Measurements from ENCODE around the gene CSF2. TPM values are rescaled to one million over a fixed set of nuclear protein-coding genes. Genes with fewer than 3 reads are reported as not detected.

Gene CSF2
- total RNA-seq, 2 experiments from 2014 or later, result not detected

GRCh38 chr5:132072528-132072927 is 1.1 kb upstream of the CSF2 start:
- no peak for TF ChIP-seq CTCF (IDR thresholded peaks at IDR 0.05)
- Histone ChIP-seq H3K36me3 (ENCODE audit: insufficient read depth, low read length) (no peaks in the 10 kb centered on the region), H3K4me1 (ENCODE audit: insufficient read depth, low read length) (peaks cover 59% of the 10 kb centered on the region), H3K4me3 (ENCODE audit: low read length) (no peak overlapping the region), H3K9me3 (ENCODE audit: control insufficient read depth in 1 of 2, insufficient read depth in 1 of 2, low read length in 2 of 2) (no peaks in the 10 kb centered on the region), H3K27me3 (ENCODE audit: control insufficient read depth in 1 of 2, insufficient read depth in 2 of 2, low read length in 2 of 2) (no peaks in the 10 kb centered on the region), H3K27ac (ENCODE audit: low read depth in 1 of 2, low read length in 2 of 2) (no peak overlapping the region)
- Mint-ChIP-seq H3K27ac (no peak overlapping the region), H3K4me1 (ENCODE audit: low read depth) (peaks cover 12% of the 10 kb centered on the region), H3K4me3 (no peak overlapping the region), H3K36me3 (ENCODE audit: low read depth) (no peaks in the 10 kb centered on the region), H3K27me3 (no peaks in the 10 kb centered on the region), H3K9me3 (no peaks in the 10 kb centered on the region)
- ATAC-seq (ENCODE audit: poor library complexity) (no peak), DNase-seq (no peak)
- intact Hi-C loops (cut with DNase I, micrococcal nuclease), result loop anchor here in 1 of 2 experiments (5.0 kb wide), 1 partner anchor 615 kb away; no protein-coding TSS in a partner anchor
- POLR2A ChIA-PET, result no interaction called here
- CTCF ChIA-PET, result no interaction called here

GRCh38 chr5:132074091-132074771 is 642 bp downstream of the CSF2 start:
- DNase-seq (no peak), ATAC-seq (ENCODE audit: poor library complexity) (no peak)
- H3K9me3 Mint-ChIP-seq, result no peaks in the 10 kb centered on the region
- ChIA-PET POLR2A (interaction anchor here (1.0 kb wide), 1 partner anchor 59 kb away, joined by 4 read pairs; no protein-coding TSS in a partner anchor), CTCF (interaction anchor here (1.7 kb wide), 1 partner anchor 11 kb away, joined by 6 read pairs; no protein-coding TSS in a partner anchor)
- H3K27ac Mint-ChIP-seq, result no peak overlapping the region
- Histone ChIP-seq H3K9me3 (ENCODE audit: control insufficient read depth in 1 of 2, insufficient read depth in 1 of 2, low read length in 2 of 2) (no peaks in the 10 kb centered on the region), H3K4me3 (ENCODE audit: low read length) (no peak overlapping the region), H3K27ac (ENCODE audit: low read depth in 1 of 2, low read length in 2 of 2) (no peak overlapping the region), H3K36me3 (ENCODE audit: insufficient read depth, low read length) (no peaks in the 10 kb centered on the region), H3K4me1 (ENCODE audit: insufficient read depth, low read length) (peaks cover 63% of the 10 kb centered on the region), H3K27me3 (ENCODE audit: control insufficient read depth in 1 of 2, insufficient read depth in 2 of 2, low read length in 2 of 2) (no peaks in the 10 kb centered on the region)
- no peaks in the 10 kb centered on the region for H3K27me3 Mint-ChIP-seq
- H3K36me3 Mint-ChIP-seq (ENCODE audit: low read depth), result no peaks in the 10 kb centered on the region
- intact Hi-C loops (cut with DNase I, micrococcal nuclease), result loop anchor here in 1 of 2 experiments (5.0 kb wide), 1 partner anchor 613 kb away; no protein-coding TSS in a partner anchor
- no peak for TF ChIP-seq CTCF (IDR thresholded peaks at IDR 0.05)
- H3K4me1 Mint-ChIP-seq (ENCODE audit: low read depth), result peaks cover 13% of the 10 kb centered on the region
- H3K4me3 Mint-ChIP-seq, result no peak overlapping the region

- H3K4me3 ChIP-seq (ENCODE audit: low read length), result no peak overlapping the region
- POLR2A ChIA-PET, result no interaction called here
- ATAC-seq (ENCODE audit: poor library complexity) (peak; percentile 46), DNase-seq (peak in 2 of 14 experiments; percentile 21 to 51)
- H3K36me3 Mint-ChIP-seq (ENCODE audit: low read depth), result no peaks in the 10 kb centered on the region
- H3K9me3 ChIP-seq (ENCODE audit: control insufficient read depth in 1 of 2, insufficient read depth in 1 of 2, low read length in 2 of 2), result no peaks in the 10 kb centered on the region
- H3K4me3 Mint-ChIP-seq, result no peak overlapping the region
- TF ChIP-seq CTCF (IDR thresholded peaks at IDR 0.05), result no peak
- CTCF ChIA-PET, result interaction anchor here (1.7 kb wide), 1 partner anchor 12 kb away, joined by 6 read pairs; no protein-coding TSS in a partner anchor
- no peaks in the 10 kb centered on the region for H3K27me3 ChIP-seq (ENCODE audit: control insufficient read depth in 1 of 2, insufficient read depth in 2 of 2, low read length in 2 of 2)
- no peaks in the 10 kb centered on the region for H3K36me3 ChIP-seq (ENCODE audit: insufficient read depth, low read length)
- H3K4me1 ChIP-seq (ENCODE audit: insufficient read depth, low read length), result peaks cover 63% of the 10 kb centered on the region
- intact Hi-C loops (cut with DNase I, micrococcal nuclease), result loop anchor here in 1 of 2 experiments (5.0 kb wide), 1 partner anchor 612 kb away; no protein-coding TSS in a partner anchor
- H3K27me3 Mint-ChIP-seq, result no peaks in the 10 kb centered on the region
- peaks cover 13% of the 10 kb centered on the region for H3K4me1 Mint-ChIP-seq (ENCODE audit: low read depth)
- no peak overlapping the region for H3K27ac Mint-ChIP-seq
- no peak overlapping the region for H3K27ac ChIP-seq (ENCODE audit: low read depth in 1 of 2, low read length in 2 of 2)
- H3K9me3 Mint-ChIP-seq, result no peaks in the 10 kb centered on the region
Measured at GRCh38 chr5:132074772-132075718, 1.5 kb downstream of the CSF2 start.

Measured in CD4-positive, alpha-beta T cell (primary cell).